ENCODE data around the gene HMCN1. TPM values are rescaled to one million over a fixed set of nuclear protein-coding genes. Genes with fewer than 3 reads are reported as not detected.

The HMCN1 gene
- total RNA-seq, 6 experiments from 2014 or later: 4.7 to 7.5 (median 5.7) TPM

GRCh38 chr1:185834371-185834905 lies 100.2 kb downstream of the HMCN1 start:
- Histone ChIP-seq H3K9me3 (no peaks in the 10 kb centered on the region), H3K36me3 (no peaks in the 10 kb centered on the region), H3K27ac (no peak overlapping the region), H3K27me3 (no peaks in the 10 kb centered on the region), H3K4me1 (no peaks in the 10 kb centered on the region), H3K4me3 (no peak overlapping the region)
- no peak for ATAC-seq
- DNase-seq: no peak
- no peak for TF ChIP-seq POLR2A (IDR thresholded peaks at IDR 0.05)
- no peak for TF ChIP-seq CTCF (IDR thresholded peaks at IDR 0.05)
- WGBS (ENCODE audit: insufficient coverage, low coverage, low lambda C conversion rate, missing lambda C conversion rate): 42% methylated on average over 2 of the region's 2 CpGs
- intact Hi-C loops (cut with DNase I): no loop called here

- no peaks in the 10 kb centered on the region for H3K4me1 ChIP-seq
- intact Hi-C loops (cut with DNase I): no loop called here
- H3K36me3 ChIP-seq: no peaks in the 10 kb centered on the region
- H3K27me3 ChIP-seq: no peaks in the 10 kb centered on the region
- H3K4me3 ChIP-seq: no peak overlapping the region
- no peak for DNase-seq
- 67% methylated on average over 1 of the region's 1 CpG for WGBS (ENCODE audit: insufficient coverage, low coverage, low lambda C conversion rate, missing lambda C conversion rate)
- TF ChIP-seq POLR2A (IDR thresholded peaks at IDR 0.05) (no peak), CTCF (IDR thresholded peaks at IDR 0.05) (no peak)
- no peaks in the 10 kb centered on the region for H3K9me3 ChIP-seq
- ATAC-seq: no peak
- no peak overlapping the region for H3K27ac ChIP-seq
These were observed 101.0 kb downstream of the HMCN1 start for GRCh38 chr1:185835191-185835590.

- 40% methylated on average over 1 of the region's 1 CpG for WGBS (ENCODE audit: insufficient coverage, low coverage, low lambda C conversion rate, missing lambda C conversion rate)
- TF ChIP-seq CTCF (IDR thresholded peaks at IDR 0.05): no peak
- TF ChIP-seq POLR2A (IDR thresholded peaks at IDR 0.05): no peak
- Histone ChIP-seq H3K36me3 (no peaks in the 10 kb centered on the region), H3K27ac (no peak overlapping the region), H3K27me3 (no peaks in the 10 kb centered on the region), H3K9me3 (no peaks in the 10 kb centered on the region), H3K4me3 (no peak overlapping the region), H3K4me1 (no peaks in the 10 kb centered on the region)
- ATAC-seq: no peak
- intact Hi-C loops (cut with DNase I): no loop called here
- no peak for DNase-seq
These were observed 103.5 kb downstream of the HMCN1 start for GRCh38 chr1:185837711-185838110.

GRCh38 chr1:185838111-185838510 lies 103.9 kb downstream of the HMCN1 start:
- intact Hi-C loops (cut with DNase I): no loop called here
- 80% methylated on average over 2 of the region's 2 CpGs for WGBS (ENCODE audit: insufficient coverage, low coverage, low lambda C conversion rate, missing lambda C conversion rate)
- TF ChIP-seq CTCF (IDR thresholded peaks at IDR 0.05): no peak
- TF ChIP-seq POLR2A (IDR thresholded peaks at IDR 0.05): no peak
- H3K9me3 ChIP-seq: no peaks in the 10 kb centered on the region
- no peak for ATAC-seq
- no peaks in the 10 kb centered on the region for H3K36me3 ChIP-seq
- H3K27me3 ChIP-seq: no peaks in the 10 kb centered on the region
- no peaks in the 10 kb centered on the region for H3K4me1 ChIP-seq
- no peak for DNase-seq
- no peak overlapping the region for H3K4me3 ChIP-seq
- H3K27ac ChIP-seq: no peak overlapping the region

- ATAC-seq: no peak
- H3K27me3 ChIP-seq: no peaks in the 10 kb centered on the region
- intact Hi-C loops (cut with DNase I): no loop called here
- H3K27ac ChIP-seq: no peak overlapping the region
- H3K9me3 ChIP-seq: no peaks in the 10 kb centered on the region
- no peaks in the 10 kb centered on the region for H3K4me1 ChIP-seq
- no peak for DNase-seq
- H3K4me3 ChIP-seq: no peak overlapping the region
- TF ChIP-seq CTCF (IDR thresholded peaks at IDR 0.05) (no peak), POLR2A (IDR thresholded peaks at IDR 0.05) (no peak)
- H3K36me3 ChIP-seq: no peaks in the 10 kb centered on the region
These were observed 106.7 kb downstream of the HMCN1 start for GRCh38 chr1:185840880-185841279.

All from right lobe of liver (tissue), 6 donors.